K562 (cell line): Measurements from ENCODE around the gene TACR2. TPM values are rescaled to one million over a fixed set of nuclear protein-coding genes. Genes with fewer than 3 reads are reported as not detected.

ENCODE experiments used
- ATAC-seq: fragments of 200-7000 bp; cut with Tn5 transposase; 3 replicates; pipeline ENCODE4 v1.9.1; 2020; ENCODE audit warnings: moderate library complexity
- BruUV-seq: library from RNA; stranded (reverse); fragments of 400-500 nt; replicated peaks from 2 replicates; lab custom pipeline; 2021; lab: Mats Ljungman, UMichigan
- CTCF ChIA-PET: fragments of 300-600 bp; formaldehyde crosslinking; extraction: SDS; loops from one replicate; lab custom pipeline; 2021; ENCODE audit warnings: low intra/inter-chr PET ratio; lab: Yijun Ruan, JAX
- POLR2A ChIA-PET: fragments of 300-600, 350-650 bp; sonication (Branson Sonifier 250); formaldehyde crosslinking; extraction: SDS; loops from one replicate; lab custom pipeline; 2021; ENCODE audit warnings: antibody characterized with exemption, inconsistent platforms; lab: Yijun Ruan, JAX
- DNase-seq, 4 experiments: peaks; one replicate each; pipeline versions ENCODE4 v3.0.0 to v3.0.0-alpha.2; 2011 to 2018; ENCODE audit warnings: low spot score in 3 of 4, mixed read lengths in 3 of 4; ENCODE audit errors: extremely low read depth in 1 of 4
- FAIRE-seq: peaks from 2 replicates; lab custom pipeline; 2011; peaks lifted over from hg19 to GRCh38; lab: Jason Lieb, UNC
- H2AFZ ChIP-seq: 2 replicates; pipeline ENCODE4 v1.6.0; 2011; ENCODE audit warnings: low read depth, low read length, control low read depth, inconsistent platforms
- H3K27ac ChIP-seq: fragments of 200-600 bp; 3 replicates; pipeline ENCODE4 v1.8.0; 2011; ENCODE audit warnings: low read depth, mild to moderate bottlenecking, control low read depth, inconsistent platforms, low read length, moderate library complexity, mixed read lengths; ENCODE audit errors: extremely low read depth
- H3K27me3 ChIP-seq, 2 experiments: fragments of 300-600 bp in 1 of 2; 2 replicates in 1 of 2; 3 replicates in 1 of 2; pipeline versions ENCODE4 v1.6.0 to v1.8.0; 2011; ENCODE audit warnings: inconsistent platforms in 2 of 2, low read length in 2 of 2, mild to moderate bottlenecking in 1 of 2, mixed read lengths in 1 of 2, moderate library complexity in 1 of 2; ENCODE audit not compliant: control insufficient read depth in 2 of 2, insufficient read depth in 2 of 2
- H3K36me3 ChIP-seq: fragments of 300-600 bp; 3 replicates; pipeline ENCODE4 v1.8.0; 2011; ENCODE audit warnings: mild to moderate bottlenecking, low read length, inconsistent platforms; ENCODE audit not compliant: control insufficient read depth, insufficient read depth
- H3K4me1 ChIP-seq, 2 experiments: fragments of 200-600 bp in 1 of 2; replicated peaks in 1 of 2; 2 replicates in 1 of 2; 3 replicates in 1 of 2; pipeline versions ENCODE4 v1.5.1 to v1.8.0; 2011; ENCODE audit warnings: inconsistent platforms in 2 of 2, low read length in 2 of 2, mild to moderate bottlenecking in 1 of 2, mixed read lengths in 1 of 2, moderate library complexity in 1 of 2; ENCODE audit not compliant: control insufficient read depth in 2 of 2, insufficient read depth in 2 of 2
- H3K4me2 ChIP-seq: 2 replicates; pipeline ENCODE4 v1.6.1; 2011; ENCODE audit warnings: low read length, control low read depth, inconsistent platforms, mixed read lengths; ENCODE audit not compliant: insufficient read depth
- H3K4me3 ChIP-seq: fragments of 200-600 bp; sonication (generic), shearing (Covaris generic); 2 replicates; pipeline ENCODE4 v1.5.1; 2016; ENCODE audit warnings: control low read depth, inconsistent platforms
- H3K79me2 ChIP-seq: fragments of 200-600 bp; 3 replicates; pipeline ENCODE4 v1.8.0; 2011; ENCODE audit warnings: low read length, inconsistent platforms; ENCODE audit not compliant: control insufficient read depth, insufficient read depth
- H3K9ac ChIP-seq, 2 experiments: 2 replicates each; pipeline versions ENCODE4 v1.6.0 to v1.6.1; 2011; ENCODE audit warnings: low read depth in 2 of 2, low read length in 2 of 2, control low read depth in 1 of 2, inconsistent platforms in 1 of 2, mild to moderate bottlenecking in 1 of 2, mixed read lengths in 1 of 2; ENCODE audit not compliant: insufficient read depth in 1 of 2
- H3K9me1 ChIP-seq: one replicate; pipeline ENCODE4 v1.6.0; 2011; ENCODE audit warnings: inconsistent platforms, mild to moderate bottlenecking, low read length, moderate library complexity; ENCODE audit not compliant: control insufficient read depth, insufficient read depth
- H3K9me3 ChIP-seq: replicated peaks from 2 replicates; pipeline ENCODE4 v1.5.1; 2011; ENCODE audit warnings: low read depth, low read length, inconsistent platforms; ENCODE audit not compliant: control insufficient read depth, insufficient read depth
- H4K20me1 ChIP-seq: replicated peaks from 2 replicates; pipeline ENCODE4 v1.6.1; 2011; ENCODE audit warnings: low read length, inconsistent platforms, mixed read lengths; ENCODE audit not compliant: control insufficient read depth, insufficient read depth
- E2F3 ChIP-seq: fragments of 250-450 bp; sonication (Bioruptor Pico); IDR thresholded peaks from 2 replicates; pipeline ENCODE4 v1.4.0; 2020; ENCODE audit warnings: mild to moderate bottlenecking
- NCOA1 ChIP-seq: fragments of 450-650 bp; IDR thresholded peaks from 2 replicates; pipeline ENCODE4 v1.6.1; 2016; ENCODE audit warnings: low read depth
- NR4A1 ChIP-seq, 2 experiments: fragments of 250-450 bp in 1 of 2; fragments of 450-650 bp in 1 of 2; sonication (Bioruptor Pico) in 1 of 2; IDR thresholded peaks; 2 replicates each; pipeline versions ENCODE4 v1.4.0 to v1.6.1; 2016 to 2020; ENCODE audit warnings: mild to moderate bottlenecking in 2 of 2, missing compliant biosample characterization in 1 of 2, missing genetic modification characterization in 1 of 2, moderate library complexity in 1 of 2
- SMAD4 ChIP-seq: fragments of 250-450 bp; sonication (Bioruptor Pico); conservative IDR thresholded peaks from 2 replicates; pipeline ENCODE4 v1.8.0; 2021; ENCODE audit warnings: inconsistent platforms, mild to moderate bottlenecking, moderate library complexity
- WGBS: fragments of 100-300 bp; shearing (Covaris generic); methylation state at CpG from one replicate; pipeline ENCODE4 v1.1.6; 2016; ENCODE audit warnings: low coverage, mixed read lengths; ENCODE audit not compliant: insufficient coverage; ENCODE audit errors: missing lambda C conversion rate; 5-methylcytosine and 5-hydroxymethylcytosine counted together
- in situ Hi-C: fragments of 300-500 bp; cut with MboI; formaldehyde crosslinking; loops from 4 replicates; pipeline ENCODE4 v1.15.0; 2018; ENCODE audit warnings: inconsistent platforms, mixed read lengths
- intact Hi-C: fragments of 100-400 bp; cut with micrococcal nuclease; formaldehyde crosslinking; loops from 2 replicates; pipeline ENCODE4 v1.14.2; 2022
- polyA plus RNA-seq, 8 experiments: library from polyadenylated mRNA; depleted of rRNA in 4 of 8; stranded (reverse) in 5 of 8; unstranded in 3 of 8; fragments of >200 nt; fragmentation: Nextera tagmentation in 2 of 8; fragmentation: Illumina TruSeq in 1 of 8; extraction: Ambion mirVana in 2 of 8; extraction: Trizol in 1 of 8; gene quantifications; 2 replicates each; pipeline versions ENCODE4 v1.2.1 to v1.2.3, GENCODE V29; 2011 to 2014; ENCODE audit warnings: inconsistent platforms in 1 of 8, missing spikeins in 1 of 8
- total RNA-seq, 7 experiments: library from RNA; depleted of rRNA in 6 of 7; stranded (reverse); fragments of >200 nt in 6 of 7; fragmentation: Illumina TruSeq in 2 of 7; extraction: Trizol in 2 of 7; gene quantifications; 2 replicates each; pipeline versions ENCODE4 v1.2.1 to v1.2.3, GENCODE V29; 2011 to 2021; ENCODE audit warnings: low replicate concordance in 1 of 7
- TF ChIP-seq, protein P1 (sequence below): IDR thresholded peaks from 3 replicates; pipeline ENCODE4 v1.6.1; 2011; ENCODE audit warnings: borderline replicate concordance, mild to moderate bottlenecking, moderate library complexity; ENCODE audit not compliant: insufficient read length; ENCODE audit errors: extremely low read depth
- TF ChIP-seq, protein P2 (sequence below), 2 experiments: fragments of 450-650 bp; IDR thresholded peaks; 2 replicates each; pipeline ENCODE4 v1.6.1; 2018; ENCODE audit warnings: mild to moderate bottlenecking in 2 of 2, low read depth in 1 of 2; ENCODE audit not compliant: partially characterized antibody in 2 of 2

Gene TACR2
- total and polyA plus RNA-seq, 9 of the 15 experiments (the other 6 are each of a cell fraction or from before 2014, with no cell fraction given) = not detected

DNA sequence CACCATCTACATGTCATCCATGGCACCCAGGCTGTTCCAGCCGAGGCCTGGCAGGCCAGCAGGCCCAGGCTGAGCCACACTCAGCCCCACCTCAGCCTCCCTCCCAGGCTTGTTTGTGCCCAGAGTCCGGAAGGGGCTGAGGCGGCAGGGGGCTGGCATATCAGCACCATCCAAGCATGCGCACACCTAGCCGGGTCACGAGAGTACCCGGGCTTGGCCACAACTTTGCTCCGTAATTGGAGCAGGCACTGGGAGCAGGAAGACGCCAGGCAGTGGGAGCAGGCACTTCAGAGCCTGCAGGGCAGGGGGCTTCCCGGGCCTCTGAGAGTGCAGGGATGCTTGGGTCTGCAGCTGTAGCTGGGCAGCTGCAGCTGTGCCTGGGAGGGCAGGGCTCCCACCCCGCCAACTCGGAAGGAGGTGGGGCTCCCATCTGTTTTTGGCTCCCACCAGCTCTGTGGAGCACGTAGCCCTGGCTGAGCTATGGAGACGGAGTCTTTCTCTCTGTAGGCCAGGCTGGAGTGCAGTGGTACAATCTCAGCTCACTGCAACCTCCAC, 19.3 kb upstream of the TACR2 start:
- TF ChIP-seq, protein P1, sequence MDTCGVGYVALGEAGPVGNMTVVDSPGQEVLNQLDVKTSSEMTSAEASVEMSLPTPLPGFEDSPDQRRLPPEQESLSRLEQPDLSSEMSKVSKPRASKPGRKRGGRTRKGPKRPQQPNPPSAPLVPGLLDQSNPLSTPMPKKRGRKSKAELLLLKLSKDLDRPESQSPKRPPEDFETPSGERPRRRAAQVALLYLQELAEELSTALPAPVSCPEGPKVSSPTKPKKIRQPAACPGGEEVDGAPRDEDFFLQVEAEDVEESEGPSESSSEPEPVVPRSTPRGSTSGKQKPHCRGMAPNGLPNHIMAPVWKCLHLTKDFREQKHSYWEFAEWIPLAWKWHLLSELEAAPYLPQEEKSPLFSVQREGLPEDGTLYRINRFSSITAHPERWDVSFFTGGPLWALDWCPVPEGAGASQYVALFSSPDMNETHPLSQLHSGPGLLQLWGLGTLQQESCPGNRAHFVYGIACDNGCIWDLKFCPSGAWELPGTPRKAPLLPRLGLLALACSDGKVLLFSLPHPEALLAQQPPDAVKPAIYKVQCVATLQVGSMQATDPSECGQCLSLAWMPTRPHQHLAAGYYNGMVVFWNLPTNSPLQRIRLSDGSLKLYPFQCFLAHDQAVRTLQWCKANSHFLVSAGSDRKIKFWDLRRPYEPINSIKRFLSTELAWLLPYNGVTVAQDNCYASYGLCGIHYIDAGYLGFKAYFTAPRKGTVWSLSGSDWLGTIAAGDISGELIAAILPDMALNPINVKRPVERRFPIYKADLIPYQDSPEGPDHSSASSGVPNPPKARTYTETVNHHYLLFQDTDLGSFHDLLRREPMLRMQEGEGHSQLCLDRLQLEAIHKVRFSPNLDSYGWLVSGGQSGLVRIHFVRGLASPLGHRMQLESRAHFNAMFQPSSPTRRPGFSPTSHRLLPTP = no peak
- TF ChIP-seq, protein P2, sequence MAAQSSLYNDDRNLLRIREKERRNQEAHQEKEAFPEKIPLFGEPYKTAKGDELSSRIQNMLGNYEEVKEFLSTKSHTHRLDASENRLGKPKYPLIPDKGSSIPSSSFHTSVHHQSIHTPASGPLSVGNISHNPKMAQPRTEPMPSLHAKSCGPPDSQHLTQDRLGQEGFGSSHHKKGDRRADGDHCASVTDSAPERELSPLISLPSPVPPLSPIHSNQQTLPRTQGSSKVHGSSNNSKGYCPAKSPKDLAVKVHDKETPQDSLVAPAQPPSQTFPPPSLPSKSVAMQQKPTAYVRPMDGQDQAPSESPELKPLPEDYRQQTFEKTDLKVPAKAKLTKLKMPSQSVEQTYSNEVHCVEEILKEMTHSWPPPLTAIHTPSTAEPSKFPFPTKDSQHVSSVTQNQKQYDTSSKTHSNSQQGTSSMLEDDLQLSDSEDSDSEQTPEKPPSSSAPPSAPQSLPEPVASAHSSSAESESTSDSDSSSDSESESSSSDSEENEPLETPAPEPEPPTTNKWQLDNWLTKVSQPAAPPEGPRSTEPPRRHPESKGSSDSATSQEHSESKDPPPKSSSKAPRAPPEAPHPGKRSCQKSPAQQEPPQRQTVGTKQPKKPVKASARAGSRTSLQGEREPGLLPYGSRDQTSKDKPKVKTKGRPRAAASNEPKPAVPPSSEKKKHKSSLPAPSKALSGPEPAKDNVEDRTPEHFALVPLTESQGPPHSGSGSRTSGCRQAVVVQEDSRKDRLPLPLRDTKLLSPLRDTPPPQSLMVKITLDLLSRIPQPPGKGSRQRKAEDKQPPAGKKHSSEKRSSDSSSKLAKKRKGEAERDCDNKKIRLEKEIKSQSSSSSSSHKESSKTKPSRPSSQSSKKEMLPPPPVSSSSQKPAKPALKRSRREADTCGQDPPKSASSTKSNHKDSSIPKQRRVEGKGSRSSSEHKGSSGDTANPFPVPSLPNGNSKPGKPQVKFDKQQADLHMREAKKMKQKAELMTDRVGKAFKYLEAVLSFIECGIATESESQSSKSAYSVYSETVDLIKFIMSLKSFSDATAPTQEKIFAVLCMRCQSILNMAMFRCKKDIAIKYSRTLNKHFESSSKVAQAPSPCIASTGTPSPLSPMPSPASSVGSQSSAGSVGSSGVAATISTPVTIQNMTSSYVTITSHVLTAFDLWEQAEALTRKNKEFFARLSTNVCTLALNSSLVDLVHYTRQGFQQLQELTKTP (IDR thresholded peaks at IDR 0.05; ENCODE audit: low read depth in 1 of 2, partially characterized antibody in 2 of 2) = no peak
- no peak for TF ChIP-seq SMAD4
- no peak for TF ChIP-seq NR4A1 (CRISPR knock-in tag; IDR thresholded peaks at IDR 0.05)
- TF ChIP-seq NR4A1 (tag; IDR thresholded peaks at IDR 0.05) = no peak
- no peak for TF ChIP-seq NCOA1
- no peak for TF ChIP-seq E2F3 (CRISPR knock-in tag)
- POLR2A ChIA-PET = no interaction called here

More for the DNA sequence above, 19.3 kb upstream of the TACR2 start:
- H2AFZ ChIP-seq = no peak overlapping the region
- H3K36me3 ChIP-seq = no peaks in the 10 kb centered on the region
- H4K20me1 ChIP-seq = no peaks in the 10 kb centered on the region; the same call in 1 of the 2 replicates
- H3K9me1 ChIP-seq = no peaks in the 10 kb centered on the region
- in situ Hi-C loops = no loop called here
- no peak overlapping the region for H3K9ac ChIP-seq
- H3K9me3 ChIP-seq = no peaks in the 10 kb centered on the region
- WGBS = 3% methylated on average over 14 of the region's 14 CpGs
- ATAC-seq (no peak), DNase-seq (no peak), FAIRE-seq (no peak)
- H3K27ac ChIP-seq = no peak overlapping the region
- intact Hi-C loops = no loop called here
- H3K27me3 ChIP-seq = peaks cover 28 to 51% of the 10 kb centered on the region in 2 experiments
- H3K4me3 ChIP-seq = no peak overlapping the region
- BruUV-seq = no TSS peak
- CTCF ChIA-PET = interaction anchor here (0.7 kb wide), 1 partner anchor 9 kb away, joined by 5 read pairs; no protein-coding TSS in a partner anchor
- no peaks in the 10 kb centered on the region for H3K79me2 ChIP-seq
- peaks cover 0 to 10% of the 10 kb centered on the region in 2 experiments; a peak in 2 of 5 replicates for H3K4me1 ChIP-seq
- H3K4me2 ChIP-seq = no peak overlapping the region
